IPS-20b (cell line): ENCODE data around the gene ABI3.

Source experiments
- H3K27ac ChIP-seq: one replicate; pipeline ENCODE4 v1.5.1; 2013; ENCODE audit warnings: low read length
- H3K27me3 ChIP-seq: 2 replicates; pipeline ENCODE4 v1.6.1; 2013; ENCODE audit warnings: mild to moderate bottlenecking, low read length, inconsistent platforms; ENCODE audit not compliant: insufficient read depth
- H3K36me3 ChIP-seq: 2 replicates; pipeline ENCODE4 v1.6.1; 2013; ENCODE audit warnings: low read depth, mild to moderate bottlenecking, inconsistent platforms, low read length, moderate library complexity; ENCODE audit not compliant: insufficient read depth
- H3K4me1 ChIP-seq: 2 replicates; pipeline ENCODE4 v1.6.1; 2013; ENCODE audit warnings: mild to moderate bottlenecking, control low read depth, inconsistent platforms, low read length, moderate library complexity; ENCODE audit not compliant: insufficient read depth
- H3K4me3 ChIP-seq: 2 replicates; pipeline ENCODE4 v1.5.1; 2013; ENCODE audit warnings: mild to moderate bottlenecking, low read length, inconsistent platforms
- H3K9ac ChIP-seq: 2 replicates; pipeline ENCODE4 v1.6.1; 2013; ENCODE audit warnings: low read depth, mild to moderate bottlenecking, inconsistent platforms, low read length, moderate library complexity
- H3K9me3 ChIP-seq: 2 replicates; pipeline ENCODE4 v1.6.1; 2013; ENCODE audit warnings: mild to moderate bottlenecking, low read depth, low read length, inconsistent platforms; ENCODE audit not compliant: insufficient read depth

ABI3 gene

DNA sequence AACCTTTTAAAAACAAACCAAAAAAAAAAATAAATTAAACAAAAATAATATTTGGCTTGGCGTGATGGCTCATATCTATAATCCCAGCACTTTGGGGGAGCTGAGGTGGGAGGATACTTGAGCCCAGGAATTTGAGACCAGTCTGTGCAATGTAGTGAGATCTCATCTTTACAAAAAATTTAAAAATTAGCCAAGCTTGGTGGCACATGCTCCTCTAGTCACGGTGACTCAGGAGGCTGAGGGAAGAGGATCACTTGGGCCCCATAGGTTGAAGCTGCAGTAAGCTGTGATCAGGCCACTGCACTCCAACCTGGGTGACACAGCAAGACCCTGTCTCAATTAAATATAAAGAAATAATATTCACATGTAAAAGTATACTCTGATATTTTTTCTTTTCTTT lies 12.3 kb upstream of the ABI3 start:
- Histone ChIP-seq H3K36me3 (no peaks in the 10 kb centered on the region), H3K27me3 (peaks cover 6% of the 10 kb centered on the region; the same call in 1 of the 2 replicates), H3K4me1 (no peaks in the 10 kb centered on the region), H3K4me3 (no peak overlapping the region), H3K27ac (no peak overlapping the region), H3K9me3 (no peaks in the 10 kb centered on the region), H3K9ac (no peak overlapping the region)

DNA sequence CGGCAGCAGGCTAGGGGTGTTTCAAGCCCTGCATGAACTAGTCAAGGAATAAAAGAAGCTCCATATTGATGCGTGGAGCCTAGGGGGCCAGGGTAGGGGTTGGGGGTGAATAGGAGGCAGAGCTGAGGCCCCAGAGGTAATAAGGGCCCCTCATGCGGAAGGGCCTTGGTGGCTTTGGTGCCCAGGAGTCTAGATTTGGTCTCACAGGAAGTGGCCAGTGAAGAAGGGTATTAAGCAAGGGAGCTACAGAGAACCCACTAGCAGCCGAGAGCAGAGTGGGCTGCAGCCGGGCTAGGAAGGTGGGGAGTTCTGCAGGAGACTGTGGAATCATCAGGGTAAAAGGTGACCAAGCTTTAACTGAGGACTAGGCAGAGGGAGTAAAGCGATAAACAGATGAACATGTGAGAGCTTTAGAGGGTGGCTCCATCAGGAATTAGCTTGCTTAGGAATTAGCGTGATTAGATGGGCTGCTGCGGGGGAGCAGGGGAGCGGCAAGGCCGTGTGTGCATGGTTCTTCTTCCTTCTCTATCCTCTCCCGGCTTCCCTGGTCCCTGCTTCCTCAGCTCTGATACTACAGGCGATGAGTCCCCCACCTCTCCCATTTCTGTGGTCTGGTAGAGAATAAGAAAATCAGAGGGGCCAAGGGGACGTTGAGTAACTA lies 10.0 kb upstream of the ABI3 start:
- Histone ChIP-seq H3K9me3 (no peaks in the 10 kb centered on the region), H3K4me1 (no peaks in the 10 kb centered on the region), H3K36me3 (no peaks in the 10 kb centered on the region), H3K9ac (no peak overlapping the region), H3K27me3 (peaks cover 6% of the 10 kb centered on the region; the same call in 1 of the 2 replicates), H3K27ac (no peak overlapping the region), H3K4me3 (no peak overlapping the region)

DNA sequence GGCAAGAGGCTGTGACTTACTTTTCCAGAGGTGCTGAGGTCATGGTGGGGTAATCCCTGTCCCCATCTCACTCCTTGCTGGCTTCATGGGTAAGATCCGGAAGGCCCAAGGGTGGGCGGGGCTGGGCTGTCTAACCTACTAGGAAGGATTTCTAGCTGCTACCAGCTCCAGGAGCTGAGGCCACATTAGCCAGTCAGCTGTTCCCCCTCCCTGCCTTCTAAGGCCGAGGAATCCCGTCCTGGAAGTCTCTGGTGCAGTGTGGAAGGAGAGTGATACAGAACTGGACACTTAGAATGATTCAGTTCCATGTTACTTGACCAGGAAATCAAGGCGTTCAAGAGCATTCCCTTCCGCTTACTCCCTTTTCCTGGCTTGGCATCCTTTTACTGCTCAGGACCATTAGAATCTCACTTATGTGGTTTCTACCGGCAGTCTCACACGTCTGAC lies 9.0 kb upstream of the ABI3 start:
- Histone ChIP-seq H3K9me3 (no peaks in the 10 kb centered on the region), H3K4me1 (no peaks in the 10 kb centered on the region), H3K27me3 (peaks cover 6% of the 10 kb centered on the region; the same call in 1 of the 2 replicates), H3K27ac (no peak overlapping the region), H3K36me3 (no peaks in the 10 kb centered on the region), H3K4me3 (no peak overlapping the region), H3K9ac (no peak overlapping the region)

DNA sequence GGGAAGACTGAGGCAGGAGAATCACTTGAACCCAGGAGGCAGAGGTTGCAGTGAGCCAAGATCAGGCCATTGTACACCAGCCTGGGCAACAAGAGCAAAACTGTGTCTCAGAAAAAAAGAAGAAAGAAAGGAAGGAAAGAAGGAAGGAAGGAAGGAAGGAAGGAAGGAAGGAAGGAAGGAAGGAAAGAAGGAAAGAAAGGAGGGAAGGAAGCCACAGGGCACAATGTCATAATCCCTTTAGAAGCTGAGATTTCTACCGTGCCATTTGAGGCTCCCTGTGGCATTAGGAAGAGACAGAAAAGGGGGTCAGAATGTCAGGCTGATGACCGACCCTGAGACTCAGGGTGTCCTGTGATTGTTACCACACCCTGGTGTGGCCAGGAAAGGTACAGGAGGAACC lies 6.7 kb upstream of the ABI3 start:
- Histone ChIP-seq H3K36me3 (no peaks in the 10 kb centered on the region), H3K9me3 (no peaks in the 10 kb centered on the region), H3K9ac (no peak overlapping the region), H3K27me3 (peaks cover 6% of the 10 kb centered on the region; the same call in 1 of the 2 replicates), H3K4me3 (no peak overlapping the region), H3K27ac (no peak overlapping the region), H3K4me1 (no peaks in the 10 kb centered on the region)

DNA sequence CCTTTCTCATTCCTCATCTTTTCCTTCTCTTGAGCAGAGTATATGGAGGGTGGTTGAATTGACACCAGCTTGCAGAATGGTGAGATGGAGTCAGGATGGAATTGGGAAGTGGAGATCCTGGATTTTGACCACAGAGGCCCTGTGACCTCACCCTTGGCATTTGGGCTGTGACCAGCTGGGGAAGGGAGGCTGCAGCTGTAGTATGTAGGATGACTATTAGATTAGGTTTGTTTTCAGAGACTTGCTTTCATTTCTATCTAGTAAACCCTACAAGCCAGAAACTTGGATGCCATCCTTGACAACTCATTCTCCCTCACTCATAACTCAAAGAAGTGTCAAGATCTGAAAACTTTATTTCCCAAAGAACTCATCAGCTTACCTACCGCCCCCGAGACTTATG lies 6.0 kb upstream of the ABI3 start:
- no peak overlapping the region for H3K9ac ChIP-seq
- no peaks in the 10 kb centered on the region for H3K36me3 ChIP-seq
- H3K27ac ChIP-seq: no peak overlapping the region
- peaks cover 6% of the 10 kb centered on the region; the same call in 1 of the 2 replicates for H3K27me3 ChIP-seq
- H3K9me3 ChIP-seq: no peaks in the 10 kb centered on the region
- no peak overlapping the region for H3K4me3 ChIP-seq
- 0 out of 2 replicates have a peak, but pooled peaks cover under 1% of the 10 kb centered on the region for H3K4me1 ChIP-seq

DNA sequence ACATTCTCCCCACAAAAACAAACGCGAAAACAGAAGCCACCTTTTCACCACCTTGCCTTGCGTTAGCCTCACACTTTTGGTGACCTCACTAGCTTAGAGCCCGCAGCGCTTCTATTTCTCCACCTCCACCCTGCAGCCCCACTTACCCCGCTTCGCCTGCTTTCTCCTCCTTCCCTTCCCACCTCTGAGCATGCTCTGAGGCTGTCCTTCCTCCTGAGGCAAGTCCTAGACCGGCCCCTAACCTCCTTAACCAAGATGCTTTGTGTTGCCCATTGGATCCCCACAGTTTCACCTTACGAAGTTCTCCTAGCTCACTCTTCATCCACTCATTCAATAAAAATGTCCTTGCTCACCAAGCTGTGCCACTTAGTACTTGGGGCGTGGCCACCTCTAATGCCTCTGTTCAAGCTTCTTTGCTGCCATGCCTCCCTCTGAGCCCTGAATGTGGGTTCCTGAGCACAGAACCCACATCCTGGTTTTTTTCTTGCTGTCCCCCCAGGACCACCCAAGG lies 1.4 kb upstream of the ABI3 start:
- peaks cover 20% of the 10 kb centered on the region for H3K4me1 ChIP-seq

DNA sequence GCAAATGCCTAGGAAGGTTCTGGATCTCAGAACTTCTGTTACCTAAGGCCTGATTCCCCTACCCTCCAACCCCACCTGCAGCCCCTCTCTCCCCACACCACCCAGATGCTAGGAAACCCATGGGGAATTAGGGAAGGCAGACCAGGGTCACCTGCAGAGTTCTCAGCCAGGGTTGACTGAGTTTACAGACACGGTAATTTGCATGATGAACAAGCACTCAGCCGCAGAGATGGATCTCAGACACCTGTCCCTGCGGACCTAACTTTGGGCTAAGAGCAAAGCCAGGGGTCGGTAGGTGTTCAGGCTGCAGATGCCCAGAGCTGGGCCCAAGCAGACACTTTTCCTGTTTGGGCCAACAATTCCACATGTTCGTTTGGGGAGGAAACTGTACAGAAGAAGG lies 2.9 kb downstream of the ABI3 start:
- H3K9me3 ChIP-seq: no peaks in the 10 kb centered on the region
- peaks cover 24% of the 10 kb centered on the region for H3K4me1 ChIP-seq
- no peaks in the 10 kb centered on the region for H3K27me3 ChIP-seq
- no peak overlapping the region for H3K4me3 ChIP-seq
- no peak overlapping the region for H3K27ac ChIP-seq
- H3K36me3 ChIP-seq: no peaks in the 10 kb centered on the region
- no peak overlapping the region for H3K9ac ChIP-seq

More for the DNA sequence above, 1.4 kb upstream of the ABI3 start:
- H3K9ac ChIP-seq: no peak overlapping the region
- H3K27me3 ChIP-seq: no peaks in the 10 kb centered on the region
- H3K4me3 ChIP-seq: no peak overlapping the region
- no peak overlapping the region for H3K27ac ChIP-seq
- H3K9me3 ChIP-seq: no peaks in the 10 kb centered on the region
- no peaks in the 10 kb centered on the region for H3K36me3 ChIP-seq

DNA sequence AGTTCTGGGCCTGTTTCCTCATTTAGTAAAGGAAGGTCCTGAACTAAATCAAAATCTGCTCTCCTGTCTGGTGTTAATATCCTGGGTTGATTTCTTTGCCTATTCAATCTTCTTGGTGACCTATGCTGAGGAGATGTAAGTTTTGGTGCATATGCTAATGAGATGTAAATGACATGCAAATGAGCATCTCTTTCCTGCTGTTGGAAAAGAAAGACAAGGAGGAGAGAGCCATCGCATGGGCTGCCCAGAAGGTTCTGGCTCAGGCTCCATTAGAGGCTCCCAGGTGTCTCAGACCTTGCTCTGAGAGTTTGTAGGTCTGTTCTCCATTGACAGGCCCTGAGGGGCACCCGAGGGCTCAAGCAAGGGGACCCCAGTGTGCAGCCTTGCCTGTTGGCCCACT lies 3.3 kb downstream of the ABI3 start:
- Histone ChIP-seq H3K4me1 (peaks cover 24% of the 10 kb centered on the region), H3K9ac (no peak overlapping the region), H3K4me3 (no peak overlapping the region), H3K27me3 (no peaks in the 10 kb centered on the region), H3K36me3 (no peaks in the 10 kb centered on the region), H3K27ac (no peak overlapping the region), H3K9me3 (no peaks in the 10 kb centered on the region)

DNA sequence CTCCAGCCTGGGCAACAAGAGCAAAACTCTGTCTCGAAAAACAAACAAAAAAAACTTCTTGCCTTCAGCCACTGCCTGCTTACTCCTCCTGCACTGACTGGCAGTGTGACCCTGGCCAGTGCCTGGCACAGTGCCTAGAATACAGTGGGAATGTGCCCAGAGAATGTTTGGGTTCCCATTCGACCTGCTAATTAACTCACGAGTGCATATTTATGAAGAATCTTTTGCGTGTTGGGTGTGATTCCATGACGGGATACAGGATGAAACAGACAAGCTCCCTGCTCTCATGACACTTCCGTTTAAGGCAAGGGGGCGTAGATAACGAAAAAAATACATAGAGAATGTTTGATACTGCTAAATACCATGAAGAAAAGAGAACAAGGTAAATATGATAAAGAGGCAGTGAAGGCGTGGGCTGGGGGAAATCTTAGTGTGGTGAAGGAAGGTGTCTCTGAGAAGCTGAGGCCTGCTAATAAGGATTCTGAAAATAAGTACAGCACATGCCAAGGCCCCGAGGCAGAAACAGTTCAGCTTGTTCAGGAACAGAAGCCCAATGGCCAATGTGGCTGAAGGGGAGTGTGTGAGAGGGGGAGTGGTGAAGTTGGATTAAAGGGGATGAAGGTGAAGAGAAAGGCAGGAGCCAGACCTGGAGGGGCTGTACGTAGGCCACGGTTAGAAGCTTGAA lies 4.3 kb downstream of the ABI3 start:
- Histone ChIP-seq H3K27me3 (no peaks in the 10 kb centered on the region), H3K4me3 (no peak overlapping the region), H3K4me1 (peaks cover 21% of the 10 kb centered on the region), H3K9ac (no peak overlapping the region), H3K36me3 (no peaks in the 10 kb centered on the region), H3K9me3 (no peaks in the 10 kb centered on the region), H3K27ac (no peak overlapping the region)

DNA sequence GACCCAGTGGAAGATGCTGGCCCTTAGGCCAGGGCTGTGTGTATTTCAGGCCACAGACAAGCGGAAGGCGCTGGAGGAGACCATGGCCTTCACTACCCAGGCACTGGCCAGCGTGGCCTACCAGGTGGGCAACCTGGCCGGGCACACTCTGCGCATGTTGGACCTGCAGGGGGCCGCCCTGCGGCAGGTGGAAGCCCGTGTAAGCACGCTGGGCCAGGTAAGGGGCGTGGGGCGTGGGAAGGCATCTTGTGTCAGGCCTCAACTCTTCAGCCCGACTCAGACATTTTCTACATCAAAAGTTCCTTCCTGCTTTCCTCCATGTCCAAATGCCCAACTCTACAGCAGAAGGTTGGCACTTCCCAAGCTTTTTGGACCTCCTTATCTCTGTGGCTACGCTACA lies 6.0 kb downstream of the ABI3 start:
- Histone ChIP-seq H3K9ac (no peak overlapping the region), H3K9me3 (no peaks in the 10 kb centered on the region), H3K27me3 (peaks cover 2% of the 10 kb centered on the region; the same call in 1 of the 2 replicates), H3K27ac (no peak overlapping the region), H3K4me1 (peaks cover 11% of the 10 kb centered on the region; the same call in 1 of the 2 replicates), H3K4me3 (no peak overlapping the region), H3K36me3 (no peaks in the 10 kb centered on the region)

DNA sequence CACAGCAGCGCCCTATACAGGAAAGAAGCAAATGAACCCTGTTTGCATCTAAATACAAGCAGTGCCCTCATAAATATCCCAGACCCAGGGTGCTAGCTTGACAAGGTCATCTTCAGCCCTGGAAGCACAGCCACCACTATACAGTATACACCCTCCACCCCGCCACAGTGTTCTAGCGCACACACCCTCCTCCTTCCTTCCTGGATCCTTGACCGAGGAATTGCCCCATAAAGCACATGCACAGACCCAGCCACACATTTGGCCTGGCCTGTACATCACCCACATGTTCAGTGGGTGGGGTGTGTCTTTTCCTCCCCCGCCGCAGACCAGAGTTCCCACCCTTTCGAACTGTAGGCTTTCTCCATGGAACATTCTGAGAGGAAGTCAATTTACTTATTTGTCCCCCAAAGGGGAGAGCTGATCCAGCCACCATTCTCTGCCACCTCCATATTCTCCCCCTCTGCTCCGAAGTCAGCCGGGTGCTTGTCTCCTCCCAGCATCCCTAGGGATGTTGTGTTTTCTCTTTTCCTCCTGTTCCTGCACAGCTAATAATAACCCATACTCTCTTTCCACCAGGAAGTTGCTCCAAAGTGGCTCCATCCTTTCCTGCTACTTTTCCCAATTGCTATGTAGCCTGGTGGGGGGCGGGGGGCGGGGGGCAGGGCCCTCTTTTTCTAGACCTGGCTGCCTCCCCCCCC lies 6.6 kb downstream of the ABI3 start:
- Histone ChIP-seq H3K4me1 (peaks cover 11% of the 10 kb centered on the region; the same call in 1 of the 2 replicates), H3K4me3 (no peak overlapping the region), H3K36me3 (no peaks in the 10 kb centered on the region), H3K27me3 (peaks cover 7% of the 10 kb centered on the region; the same call in 1 of the 2 replicates), H3K27ac (no peak overlapping the region), H3K9me3 (no peaks in the 10 kb centered on the region), H3K9ac (no peak overlapping the region)
